A673 (cell line): Measurements from ENCODE around the gene NPIPA2. TPM values are rescaled to one million over a fixed set of nuclear protein-coding genes. Genes with fewer than 3 reads are reported as not detected.
"Not testable (repeated sequence)": the region's sequence is repeated elsewhere in the genome, so short reads cannot be mapped to it uniquely, and the experiment has no call there.

Source experiments
- BruUV-seq: library from RNA; stranded (reverse); fragments of 400-500 nt; replicated peaks from 2 replicates; lab custom pipeline; 2021; lab: Mats Ljungman, UMichigan
- CTCF ChIA-PET: fragments of 300-600 bp; sonication (Branson Sonifier 250); formaldehyde crosslinking; loops from one replicate; lab custom pipeline; 2022; ENCODE audit warnings: antibody characterized with exemption; lab: Charles Lee
- POLR2A ChIA-PET: fragments of 300-600 bp; sonication (Branson Sonifier 250); formaldehyde crosslinking; loops from one replicate; lab custom pipeline; 2022; ENCODE audit warnings: antibody characterized with exemption; ENCODE audit not compliant: low non-redundant PET; lab: Charles Lee
- DNase-seq: peaks from one replicate; pipeline ENCODE4 v3.0.0-alpha.2; 2015; ENCODE audit warnings: low spot score
- H3K27ac ChIP-seq: fragments of 200-600 bp; sonication (generic); 2 replicates; pipeline ENCODE4 v1.5.1; 2016; ENCODE audit warnings: mixed run types, low read depth, mild to moderate bottlenecking, mixed read lengths, antibody characterized with exemption, low read length; ENCODE audit not compliant: poor library complexity, severe bottlenecking
- H3K27me3 ChIP-seq: fragments of 200-600 bp; sonication (generic); replicated peaks from 2 replicates; pipeline ENCODE4 v1.6.1; 2017; ENCODE audit warnings: mixed run types, low read depth, mild to moderate bottlenecking, mixed read lengths, antibody characterized with exemption, low read length; ENCODE audit not compliant: insufficient read depth, poor library complexity
- H3K36me3 ChIP-seq: fragments of 200-600 bp; sonication (generic); 2 replicates; pipeline ENCODE4 v1.6.1; 2016; ENCODE audit warnings: mixed run types, mild to moderate bottlenecking, mixed read lengths, antibody characterized with exemption, low read length; ENCODE audit not compliant: insufficient read depth, poor library complexity, severe bottlenecking
- H3K4me1 ChIP-seq: fragments of 200-600 bp; sonication (generic); 2 replicates; pipeline ENCODE4 v1.6.1; 2017; ENCODE audit warnings: mixed run types, mild to moderate bottlenecking, mixed read lengths, antibody characterized with exemption, low read length; ENCODE audit not compliant: insufficient read depth, poor library complexity, severe bottlenecking
- H3K4me3 ChIP-seq: fragments of 200-600 bp; sonication (generic); 2 replicates; pipeline ENCODE4 v1.5.1; 2016; ENCODE audit warnings: low read depth, mixed run types, mild to moderate bottlenecking, mixed read lengths, low read length; ENCODE audit not compliant: poor library complexity, severe bottlenecking
- H3K9me3 ChIP-seq: fragments of 200-600 bp; sonication (generic); 2 replicates; pipeline ENCODE4 v1.6.1; 2016; ENCODE audit warnings: mixed run types, low read depth, mild to moderate bottlenecking, mixed read lengths, antibody characterized with exemption, low read length; ENCODE audit not compliant: poor library complexity, severe bottlenecking
- intact Hi-C: fragments of 100-400 bp; cut with micrococcal nuclease; formaldehyde crosslinking; loops from one replicate; pipeline ENCODE4 v1.10.0; 2022; ENCODE audit not compliant: unreplicated experiment
- total RNA-seq: library from RNA; stranded (reverse); gene quantifications from 2 replicates; pipeline ENCODE4 v1.2.3, GENCODE V29; 2021

The NPIPA2 gene
- total RNA-seq, 1 experiment from 2014 or later: 7.8 TPM

- H3K4me3 ChIP-seq, intact Hi-C loops, H3K27ac ChIP-seq, H3K27me3 ChIP-seq, DNase-seq, POLR2A ChIA-PET, CTCF ChIA-PET, BruUV-seq, H3K36me3 ChIP-seq, H3K9me3 ChIP-seq, H3K4me1 ChIP-seq: not testable (repeated sequence)
Measured at GRCh38 chr16:14740832-14741385, 1.4 kb upstream of the NPIPA2 start.

- H3K27me3 ChIP-seq, H3K9me3 ChIP-seq, H3K4me1 ChIP-seq, POLR2A ChIA-PET, H3K36me3 ChIP-seq, DNase-seq, H3K4me3 ChIP-seq, H3K27ac ChIP-seq, BruUV-seq, intact Hi-C loops, CTCF ChIA-PET: not testable (repeated sequence)
Measured at GRCh38 chr16:14741794-14742193, 539 bp upstream of the NPIPA2 start.

- H3K4me3 ChIP-seq, DNase-seq, H3K27ac ChIP-seq, CTCF ChIA-PET, H3K36me3 ChIP-seq, H3K27me3 ChIP-seq, H3K4me1 ChIP-seq, intact Hi-C loops, H3K9me3 ChIP-seq, POLR2A ChIA-PET, BruUV-seq: not testable (repeated sequence)
Measured at GRCh38 chr16:14773654-14774053, 31.3 kb downstream of the NPIPA2 start.

GRCh38 chr16:14775624-14776023, 33.3 kb downstream of the NPIPA2 start:
- not testable (repeated sequence) for DNase-seq, H3K4me3 ChIP-seq, BruUV-seq

GRCh38 chr16:14776763-14777162, 34.4 kb downstream of the NPIPA2 start:
- DNase-seq, H3K4me1 ChIP-seq, BruUV-seq, H3K36me3 ChIP-seq, H3K4me3 ChIP-seq, POLR2A ChIA-PET, CTCF ChIA-PET, intact Hi-C loops, H3K9me3 ChIP-seq, H3K27me3 ChIP-seq, H3K27ac ChIP-seq: not testable (repeated sequence)

More at GRCh38 chr16:14775624-14776023, 33.3 kb downstream of the NPIPA2 start:
- H3K27ac ChIP-seq, intact Hi-C loops, H3K36me3 ChIP-seq, H3K9me3 ChIP-seq, H3K27me3 ChIP-seq, POLR2A ChIA-PET, H3K4me1 ChIP-seq, CTCF ChIA-PET: not testable (repeated sequence)

- H3K4me1 ChIP-seq, CTCF ChIA-PET, H3K4me3 ChIP-seq, H3K36me3 ChIP-seq, BruUV-seq, H3K9me3 ChIP-seq, H3K27ac ChIP-seq, H3K27me3 ChIP-seq, intact Hi-C loops, POLR2A ChIA-PET, DNase-seq: not testable (repeated sequence)
Measured at GRCh38 chr16:14779368-14779877, 37.1 kb downstream of the NPIPA2 start.

- H3K36me3 ChIP-seq, BruUV-seq, intact Hi-C loops, H3K4me3 ChIP-seq, DNase-seq, POLR2A ChIA-PET, CTCF ChIA-PET, H3K4me1 ChIP-seq, H3K9me3 ChIP-seq, H3K27me3 ChIP-seq, H3K27ac ChIP-seq: not testable (repeated sequence)
Measured at GRCh38 chr16:14786180-14786579, 43.8 kb downstream of the NPIPA2 start.

- H3K9me3 ChIP-seq, CTCF ChIA-PET: not testable (repeated sequence)
Measured at GRCh38 chr16:14789577-14789976, 47.2 kb downstream of the NPIPA2 start.

More at GRCh38 chr16:14789577-14789976, 47.2 kb downstream of the NPIPA2 start:
- H3K36me3 ChIP-seq, intact Hi-C loops, DNase-seq, BruUV-seq, H3K27ac ChIP-seq, POLR2A ChIA-PET, H3K4me1 ChIP-seq, H3K4me3 ChIP-seq, H3K27me3 ChIP-seq: not testable (repeated sequence)
